Muscle layer of colon (tissue), 2 donors: ENCODE measurements around the gene REV3L.

ENCODE experiments used
- H3K27ac ChIP-seq: one replicate; pipeline ENCODE4 v1.7.0; 2013; ENCODE audit warnings: low read depth, mild to moderate bottlenecking, low read length, moderate library complexity
- H3K27me3 ChIP-seq, 2 donors: one replicate each; pipeline ENCODE4 v1.7.0; 2013; ENCODE audit warnings: low read length in 2 of 2, mild to moderate bottlenecking in 2 of 2; ENCODE audit not compliant: insufficient read depth in 2 of 2, control insufficient read depth in 1 of 2
- H3K36me3 ChIP-seq: one replicate; pipeline ENCODE4 v1.7.0; 2013; ENCODE audit warnings: mild to moderate bottlenecking, low read length; ENCODE audit not compliant: insufficient read depth
- H3K4me1 ChIP-seq: one replicate; pipeline ENCODE4 v1.7.0; 2013; ENCODE audit warnings: mild to moderate bottlenecking, low read length; ENCODE audit not compliant: insufficient read depth
- H3K4me3 ChIP-seq, 2 donors: one replicate each; pipeline ENCODE4 v1.7.0; 2013; ENCODE audit warnings: low read length in 2 of 2, low read depth in 1 of 2, mild to moderate bottlenecking in 1 of 2, moderate library complexity in 1 of 2
- H3K9ac ChIP-seq: one replicate; pipeline ENCODE4 v1.7.0; 2013; ENCODE audit warnings: low read length
- H3K9me3 ChIP-seq: one replicate; pipeline ENCODE4 v1.7.0; 2013; ENCODE audit warnings: mild to moderate bottlenecking, low read length
- donor health status: abdominal sarcoma.
- donor health status: Adenocarcinoma of cecum.

The REV3L gene

GRCh38 chr6:111487661-111488060 lies 4.6 kb upstream of the REV3L start:
- Histone ChIP-seq H3K4me1 (peaks cover 9% of the 10 kb centered on the region), H3K9me3 (no peaks in the 10 kb centered on the region), H3K27me3 (no peaks in the 10 kb centered on the region), H3K27ac (no peak overlapping the region), H3K36me3 (no peaks in the 10 kb centered on the region), H3K4me3 (no peak overlapping the region), H3K9ac (no peak overlapping the region)

- Histone ChIP-seq H3K27me3 (no peaks in the 10 kb centered on the region), H3K36me3 (no peaks in the 10 kb centered on the region), H3K27ac (no peak overlapping the region), H3K9me3 (no peaks in the 10 kb centered on the region), H3K9ac (no peak overlapping the region), H3K4me3 (no peak overlapping the region), H3K4me1 (peaks cover 9% of the 10 kb centered on the region)
These were observed 3.9 kb upstream of the REV3L start for GRCh38 chr6:111486921-111487320.

GRCh38 chr6:111486475-111486874 lies 3.5 kb upstream of the REV3L start:
- no peak overlapping the region for H3K9ac ChIP-seq
- no peak overlapping the region for H3K27ac ChIP-seq

GRCh38 chr6:111485342-111485741 lies 2.3 kb upstream of the REV3L start:
- no peaks in the 10 kb centered on the region for H3K36me3 ChIP-seq
- H3K9me3 ChIP-seq: no peaks in the 10 kb centered on the region
- H3K4me3 ChIP-seq: no peak overlapping the region
- H3K4me1 ChIP-seq: peaks cover 9% of the 10 kb centered on the region
- no peaks in the 10 kb centered on the region for H3K27me3 ChIP-seq
- H3K27ac ChIP-seq: peak overlapping the region; percentile 96
- no peak overlapping the region for H3K9ac ChIP-seq

More at GRCh38 chr6:111486475-111486874, 3.5 kb upstream of the REV3L start:
- Histone ChIP-seq H3K4me3 (no peak overlapping the region), H3K36me3 (no peaks in the 10 kb centered on the region), H3K27me3 (no peaks in the 10 kb centered on the region), H3K4me1 (peaks cover 9% of the 10 kb centered on the region), H3K9me3 (no peaks in the 10 kb centered on the region)

- H3K27me3 ChIP-seq: no peaks in the 10 kb centered on the region
- peak overlapping the region; percentile 89 for H3K9ac ChIP-seq
- H3K27ac ChIP-seq: peak overlapping the region; percentile 96
- no peaks in the 10 kb centered on the region for H3K9me3 ChIP-seq
- peak overlapping the region; percentile 89 to 94 for H3K4me3 ChIP-seq
- no peaks in the 10 kb centered on the region for H3K36me3 ChIP-seq
- H3K4me1 ChIP-seq: peaks cover 13% of the 10 kb centered on the region
These were observed 1.6 kb upstream of the REV3L start for GRCh38 chr6:111484633-111484930.

GRCh38 chr6:111483736-111484632 lies 966 bp upstream of the REV3L start:
- no peaks in the 10 kb centered on the region for H3K27me3 ChIP-seq
- H3K9me3 ChIP-seq: no peaks in the 10 kb centered on the region
- H3K36me3 ChIP-seq: no peaks in the 10 kb centered on the region
- peak overlapping the region; percentile 89 for H3K9ac ChIP-seq
- peaks cover 19% of the 10 kb centered on the region for H3K4me1 ChIP-seq
- peak overlapping the region; percentile 96 for H3K27ac ChIP-seq
- H3K4me3 ChIP-seq: peak overlapping the region; percentile 89 to 94

- H3K27ac ChIP-seq: peak overlapping the region; percentile 96
- no peaks in the 10 kb centered on the region for H3K9me3 ChIP-seq
- H3K27me3 ChIP-seq: no peaks in the 10 kb centered on the region
- peaks cover 31% of the 10 kb centered on the region for H3K4me1 ChIP-seq
- no peaks in the 10 kb centered on the region for H3K36me3 ChIP-seq
- peak overlapping the region; percentile 89 to 94 for H3K4me3 ChIP-seq
- H3K9ac ChIP-seq: peak overlapping the region; percentile 90
These were observed 645 bp downstream of the REV3L start for GRCh38 chr6:111482188-111482958.

GRCh38 chr6:111481836-111482187 lies 1.2 kb downstream of the REV3L start:
- H3K9me3 ChIP-seq: no peaks in the 10 kb centered on the region
- H3K4me3 ChIP-seq: peak overlapping the region; percentile 89 to 94
- no peaks in the 10 kb centered on the region for H3K27me3 ChIP-seq
- peaks cover 36% of the 10 kb centered on the region for H3K4me1 ChIP-seq
- H3K27ac ChIP-seq: peak overlapping the region; percentile 96
- no peaks in the 10 kb centered on the region for H3K36me3 ChIP-seq
- peak overlapping the region; percentile 90 for H3K9ac ChIP-seq

- Histone ChIP-seq H3K4me3 (peak overlapping the region; percentile 89 to 94), H3K9me3 (no peaks in the 10 kb centered on the region), H3K27ac (peak overlapping the region; percentile 96), H3K4me1 (peaks cover 36% of the 10 kb centered on the region), H3K27me3 (no peaks in the 10 kb centered on the region), H3K36me3 (no peaks in the 10 kb centered on the region), H3K9ac (peak overlapping the region; percentile 90)
These were observed 1.8 kb downstream of the REV3L start for GRCh38 chr6:111480988-111481822.

GRCh38 chr6:111478749-111479148 lies 4.3 kb downstream of the REV3L start:
- Histone ChIP-seq H3K27me3 (no peaks in the 10 kb centered on the region), H3K27ac (no peak overlapping the region)

GRCh38 chr6:111478064-111478476 lies 4.9 kb downstream of the REV3L start:
- peak overlapping the region; percentile 5 for H3K27ac ChIP-seq
- no peaks in the 10 kb centered on the region for H3K9me3 ChIP-seq
- peaks cover 33% of the 10 kb centered on the region for H3K4me1 ChIP-seq
- H3K36me3 ChIP-seq: no peaks in the 10 kb centered on the region
- no peak overlapping the region for H3K9ac ChIP-seq
- H3K4me3 ChIP-seq: no peak overlapping the region
- no peaks in the 10 kb centered on the region for H3K27me3 ChIP-seq

More at GRCh38 chr6:111478749-111479148, 4.3 kb downstream of the REV3L start:
- Histone ChIP-seq H3K9me3 (no peaks in the 10 kb centered on the region), H3K4me3 (no peak overlapping the region), H3K4me1 (peaks cover 33% of the 10 kb centered on the region), H3K9ac (no peak overlapping the region), H3K36me3 (no peaks in the 10 kb centered on the region)
